Measurements from ENCODE around the gene CCNY.

The CCNY gene

DNA sequence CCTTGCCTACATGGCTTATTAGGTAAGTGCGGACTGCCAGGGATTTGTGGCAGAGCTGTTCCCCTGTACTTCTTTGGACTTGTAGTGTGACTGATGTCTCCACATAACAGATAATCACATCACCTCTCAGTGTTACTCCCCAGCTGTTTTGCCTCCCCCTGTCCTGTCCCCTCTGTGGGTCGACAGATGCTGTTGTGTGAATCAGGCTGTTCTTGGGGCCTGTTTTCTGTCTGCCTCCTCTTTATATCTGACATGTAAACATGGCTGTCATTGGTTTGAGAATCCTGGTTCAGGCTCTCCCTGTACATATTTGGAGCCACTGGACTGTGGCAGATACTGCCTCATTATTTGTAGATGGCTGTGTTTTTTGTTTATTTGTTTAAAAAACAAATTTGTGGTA is 22.7 kb downstream of the CCNY start:
- no peak overlapping the region for H3K9ac ChIP-seq (ENCODE audit: low read length)
- H3K18ac ChIP-seq (ENCODE audit: low read depth in 1 of 2, low read length in 2 of 2), result peak overlapping the region in 1 of 2 experiments; percentile 28
- H2BK120ac ChIP-seq (ENCODE audit: low read depth, low read length), result no peak overlapping the region
- 100% methylated on average over 1 of the region's 2 CpGs for WGBS
- no peak overlapping the region for H3K23ac ChIP-seq (ENCODE audit: low read length in 2 of 2)
- no peaks in the 10 kb centered on the region for H3K9me3 ChIP-seq (ENCODE audit: control insufficient read depth, low read length)
- no peaks in the 10 kb centered on the region for H3K27me3 ChIP-seq (ENCODE audit: control insufficient read depth in 1 of 2, insufficient read depth in 1 of 2, low read length in 2 of 2)
- H3K4me3 ChIP-seq (ENCODE audit: insufficient read depth in 1 of 2, low read depth in 1 of 2, low read length in 2 of 2), result no peak overlapping the region
- peaks cover 9% of the 10 kb centered on the region for H3K4me1 ChIP-seq (ENCODE audit: control insufficient read depth, insufficient read depth, low read depth, low read length)
- no peak overlapping the region for H3K27ac ChIP-seq (ENCODE audit: low read length, poor library complexity, severe bottlenecking)
- peak overlapping the region in 1 of 2 experiments; percentile 18 for H2BK12ac ChIP-seq (ENCODE audit: low read length in 2 of 2)
- no peak overlapping the region for H3K4ac ChIP-seq (ENCODE audit: low read depth in 1 of 2, low read length in 2 of 2)
- peak; percentile 58 for DNase-seq
- H4K91ac ChIP-seq (ENCODE audit: low read length), result peak overlapping the region; percentile 35
- no peak overlapping the region for H3K14ac ChIP-seq (ENCODE audit: low read length in 2 of 2)
- H2BK5ac ChIP-seq (ENCODE audit: low read depth, low read length, poor library complexity, severe bottlenecking), result no peak overlapping the region
- peaks cover 30% of the 10 kb centered on the region for H3K79me1 ChIP-seq (replicated peaks; ENCODE audit: low read length, poor library complexity, severe bottlenecking)
- H2AFZ ChIP-seq (ENCODE audit: low read depth, low read length), result no peak overlapping the region
- peaks cover 0 to 7% of the 10 kb centered on the region in 2 experiments for H3K36me3 ChIP-seq (ENCODE audit: control insufficient read depth in 1 of 2, insufficient read depth in 2 of 2, low read depth in 1 of 2, low read length in 2 of 2)
- H2AK5ac ChIP-seq (ENCODE audit: low read length, severe bottlenecking), result no peak overlapping the region
- no peak overlapping the region for H4K8ac ChIP-seq (ENCODE audit: low read length)
- H3K4me2 ChIP-seq (ENCODE audit: low read length, poor library complexity, severe bottlenecking), result no peak overlapping the region
- H2BK15ac ChIP-seq (ENCODE audit: low read depth, poor library complexity, severe bottlenecking), result no peak overlapping the region

DNA sequence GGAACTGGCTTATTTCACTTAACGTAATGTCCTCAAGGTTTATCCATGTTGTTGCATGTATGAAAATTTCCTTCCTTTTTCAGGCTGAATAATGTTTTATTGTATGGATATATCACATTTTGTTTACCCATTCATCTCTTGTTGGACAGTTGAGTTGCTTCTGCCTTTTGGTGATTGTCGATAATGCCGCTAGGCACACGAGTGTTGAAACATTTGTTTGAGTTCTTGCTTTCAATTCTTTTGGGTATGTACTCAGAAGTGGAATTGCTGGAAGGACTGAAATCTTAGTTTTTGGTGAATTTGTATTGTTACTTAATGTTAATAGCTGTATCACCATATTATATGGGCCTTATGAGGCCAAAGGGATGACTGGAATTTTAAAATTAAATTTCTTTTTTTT is 23.6 kb downstream of the CCNY start:
- no peak overlapping the region for H3K27ac ChIP-seq (ENCODE audit: low read length, poor library complexity, severe bottlenecking)
- H3K18ac ChIP-seq (ENCODE audit: low read depth in 1 of 2, low read length in 2 of 2), result no peak overlapping the region
- H3K27me3 ChIP-seq (ENCODE audit: control insufficient read depth in 1 of 2, insufficient read depth in 1 of 2, low read length in 2 of 2), result no peaks in the 10 kb centered on the region
- DNase-seq, result no peak
- no peak overlapping the region for H3K14ac ChIP-seq (ENCODE audit: low read length in 2 of 2)
- H3K4me1 ChIP-seq (ENCODE audit: control insufficient read depth, insufficient read depth, low read depth, low read length), result peaks cover 9% of the 10 kb centered on the region
- peaks cover 26% of the 10 kb centered on the region for H3K79me1 ChIP-seq (replicated peaks; ENCODE audit: low read length, poor library complexity, severe bottlenecking)
- no peak overlapping the region for H3K23ac ChIP-seq (ENCODE audit: low read length in 2 of 2)
- no peak overlapping the region for H4K8ac ChIP-seq (ENCODE audit: low read length)
- H3K4me2 ChIP-seq (ENCODE audit: low read length, poor library complexity, severe bottlenecking), result no peak overlapping the region
- H2AK5ac ChIP-seq (ENCODE audit: low read length, severe bottlenecking), result no peak overlapping the region
- H2BK15ac ChIP-seq (ENCODE audit: low read depth, poor library complexity, severe bottlenecking), result no peak overlapping the region
- no peak overlapping the region for H3K4me3 ChIP-seq (ENCODE audit: insufficient read depth in 1 of 2, low read depth in 1 of 2, low read length in 2 of 2)
- H2BK12ac ChIP-seq (ENCODE audit: low read length in 2 of 2), result no peak overlapping the region
- no peak overlapping the region for H2BK5ac ChIP-seq (ENCODE audit: low read depth, low read length, poor library complexity, severe bottlenecking)
- no peak overlapping the region for H4K91ac ChIP-seq (ENCODE audit: low read length)
- H3K9me3 ChIP-seq (ENCODE audit: control insufficient read depth, low read length), result no peaks in the 10 kb centered on the region
- H3K36me3 ChIP-seq (ENCODE audit: control insufficient read depth in 1 of 2, insufficient read depth in 2 of 2, low read depth in 1 of 2, low read length in 2 of 2), result peaks cover 0 to 7% of the 10 kb centered on the region in 2 experiments
- no peak overlapping the region for H3K4ac ChIP-seq (ENCODE audit: low read depth in 1 of 2, low read length in 2 of 2)
- WGBS, result 96% methylated on average over 3 of the region's 4 CpGs
- no peak overlapping the region for H3K9ac ChIP-seq (ENCODE audit: low read length)
- H2BK120ac ChIP-seq (ENCODE audit: low read depth, low read length), result no peak overlapping the region
- no peak overlapping the region for H2AFZ ChIP-seq (ENCODE audit: low read depth, low read length)

- no peak overlapping the region for H3K27ac ChIP-seq (ENCODE audit: low read length, poor library complexity, severe bottlenecking)
- H3K27me3 ChIP-seq (ENCODE audit: control insufficient read depth in 1 of 2, insufficient read depth in 1 of 2, low read length in 2 of 2), result no peaks in the 10 kb centered on the region
- peak overlapping the region in 1 of 2 experiments; percentile 31 for H3K23ac ChIP-seq (ENCODE audit: low read length in 2 of 2)
- no peak for DNase-seq
- H3K4me3 ChIP-seq (ENCODE audit: insufficient read depth in 1 of 2, low read depth in 1 of 2, low read length in 2 of 2), result no peak overlapping the region
- 96% methylated on average over 41 of the region's 41 CpGs for WGBS
- H3K18ac ChIP-seq (ENCODE audit: low read depth in 1 of 2, low read length in 2 of 2), result no peak overlapping the region
- H2BK5ac ChIP-seq (ENCODE audit: low read depth, low read length, poor library complexity, severe bottlenecking), result no peak overlapping the region
- no peak overlapping the region for H3K9ac ChIP-seq (ENCODE audit: low read length)
- H3K9me3 ChIP-seq (ENCODE audit: control insufficient read depth, low read length), result no peaks in the 10 kb centered on the region
- H2BK12ac ChIP-seq (ENCODE audit: low read length in 2 of 2), result no peak overlapping the region
- H4K91ac ChIP-seq (ENCODE audit: low read length), result no peak overlapping the region
- no peak overlapping the region for H2AK5ac ChIP-seq (ENCODE audit: low read length, severe bottlenecking)
- H2AFZ ChIP-seq (ENCODE audit: low read depth, low read length), result no peak overlapping the region
- H4K8ac ChIP-seq (ENCODE audit: low read length), result no peak overlapping the region
- H3K4me1 ChIP-seq (ENCODE audit: control insufficient read depth, insufficient read depth, low read depth, low read length), result peaks cover 6% of the 10 kb centered on the region
- no peak overlapping the region for H2BK120ac ChIP-seq (ENCODE audit: low read depth, low read length)
- H2BK15ac ChIP-seq (ENCODE audit: low read depth, poor library complexity, severe bottlenecking), result peak overlapping the region; percentile 40
- H3K4ac ChIP-seq (ENCODE audit: low read depth in 1 of 2, low read length in 2 of 2), result no peak overlapping the region
- H3K36me3 ChIP-seq (ENCODE audit: control insufficient read depth in 1 of 2, insufficient read depth in 2 of 2, low read depth in 1 of 2, low read length in 2 of 2), result peaks cover 0 to 7% of the 10 kb centered on the region in 2 experiments
- no peak overlapping the region for H3K4me2 ChIP-seq (ENCODE audit: low read length, poor library complexity, severe bottlenecking)
- H3K79me1 ChIP-seq (replicated peaks; ENCODE audit: low read length, poor library complexity, severe bottlenecking), result peaks cover 23% of the 10 kb centered on the region
- H3K14ac ChIP-seq (ENCODE audit: low read length in 2 of 2), result no peak overlapping the region
Observed at GRCh38 chr10:35362701-35363350, 26.5 kb downstream of the CCNY start.

DNA sequence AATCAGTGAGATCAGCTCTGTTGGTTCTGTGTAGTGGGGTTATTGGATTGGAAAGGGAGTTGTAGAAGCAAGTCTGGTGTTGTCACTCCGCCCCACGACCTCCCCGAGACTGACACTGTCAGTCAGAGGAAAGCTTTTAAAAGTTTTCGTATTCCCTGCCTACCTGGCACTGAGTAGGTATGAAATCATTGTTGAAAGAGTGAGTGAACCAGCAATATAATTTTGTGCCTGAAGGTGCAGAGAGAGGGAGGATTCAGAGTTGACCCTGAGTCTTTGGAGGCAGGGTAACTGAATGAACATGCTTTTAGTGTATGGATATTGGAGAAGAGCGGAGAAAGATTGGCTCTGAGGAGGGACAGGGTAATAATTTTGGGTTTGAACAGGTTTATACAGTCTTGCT is 27.3 kb downstream of the CCNY start:
- peaks cover 6% of the 10 kb centered on the region for H3K4me1 ChIP-seq (ENCODE audit: control insufficient read depth, insufficient read depth, low read depth, low read length)
- no peak overlapping the region for H4K8ac ChIP-seq (ENCODE audit: low read length)
- no peak overlapping the region for H2AFZ ChIP-seq (ENCODE audit: low read depth, low read length)
- H2BK12ac ChIP-seq (ENCODE audit: low read length in 2 of 2), result no peak overlapping the region
- no peak overlapping the region for H4K91ac ChIP-seq (ENCODE audit: low read length)
- no peak overlapping the region for H3K9ac ChIP-seq (ENCODE audit: low read length)
- H3K14ac ChIP-seq (ENCODE audit: low read length in 2 of 2), result peak overlapping the region in 1 of 2 experiments; percentile 32
- no peak overlapping the region for H3K18ac ChIP-seq (ENCODE audit: low read depth in 1 of 2, low read length in 2 of 2)
- H3K4me3 ChIP-seq (ENCODE audit: insufficient read depth in 1 of 2, low read depth in 1 of 2, low read length in 2 of 2), result no peak overlapping the region
- H3K27me3 ChIP-seq (ENCODE audit: control insufficient read depth in 1 of 2, insufficient read depth in 1 of 2, low read length in 2 of 2), result no peaks in the 10 kb centered on the region
- no peak overlapping the region for H3K27ac ChIP-seq (ENCODE audit: low read length, poor library complexity, severe bottlenecking)
- no peak overlapping the region for H3K4me2 ChIP-seq (ENCODE audit: low read length, poor library complexity, severe bottlenecking)
- DNase-seq, result no peak
- H3K9me3 ChIP-seq (ENCODE audit: control insufficient read depth, low read length), result no peaks in the 10 kb centered on the region
- H2AK5ac ChIP-seq (ENCODE audit: low read length, severe bottlenecking), result no peak overlapping the region
- H2BK15ac ChIP-seq (ENCODE audit: low read depth, poor library complexity, severe bottlenecking), result no peak overlapping the region
- 97% methylated on average over 5 of the region's 5 CpGs for WGBS
- no peak overlapping the region for H3K4ac ChIP-seq (ENCODE audit: low read depth in 1 of 2, low read length in 2 of 2)
- H3K79me1 ChIP-seq (replicated peaks; ENCODE audit: low read length, poor library complexity, severe bottlenecking), result peaks cover 25% of the 10 kb centered on the region
- H3K23ac ChIP-seq (ENCODE audit: low read length in 2 of 2), result no peak overlapping the region
- H2BK120ac ChIP-seq (ENCODE audit: low read depth, low read length), result no peak overlapping the region
- peaks cover 0 to 7% of the 10 kb centered on the region in 2 experiments for H3K36me3 ChIP-seq (ENCODE audit: control insufficient read depth in 1 of 2, insufficient read depth in 2 of 2, low read depth in 1 of 2, low read length in 2 of 2)
- no peak overlapping the region for H2BK5ac ChIP-seq (ENCODE audit: low read depth, low read length, poor library complexity, severe bottlenecking)
